ENCODE data around the gene CHST5. TPM values are rescaled to one million over a fixed set of nuclear protein-coding genes. Genes with fewer than 3 reads are reported as not detected.

The CHST5 gene
- polyA plus RNA-seq, 1 donor from 2014 or later: 2.7 TPM

DNA sequence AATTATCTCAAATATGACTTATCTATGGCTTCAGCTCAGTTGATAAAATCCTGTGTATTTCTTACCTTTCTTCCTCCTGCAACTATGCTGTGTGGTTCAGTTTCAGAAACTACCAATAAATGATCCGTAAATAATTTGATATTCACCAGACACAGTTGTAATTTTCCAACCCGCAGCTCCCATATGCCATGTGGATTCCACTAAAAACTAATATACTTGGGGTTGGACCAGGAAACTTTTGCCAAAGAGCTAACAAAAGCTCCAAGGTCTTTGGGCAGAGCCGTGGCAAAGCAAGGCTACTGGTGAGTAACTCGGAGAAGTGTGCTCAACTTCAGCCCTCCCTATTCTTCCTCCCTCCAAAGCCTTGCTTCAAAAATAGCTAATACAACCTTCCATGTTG lies 38.4 kb downstream of the CHST5 start:
- no peak overlapping the region for H3K4me2 ChIP-seq (ENCODE audit: low read length)
- no peaks in the 10 kb centered on the region for H3F3A ChIP-seq (ENCODE audit: insufficient read depth, low read length, poor library complexity, severe bottlenecking)
- H3K27ac ChIP-seq (ENCODE audit: low read length): no peak overlapping the region
- no peaks in the 10 kb centered on the region for H4K20me1 ChIP-seq (ENCODE audit: insufficient read depth)
- no peaks in the 10 kb centered on the region for H3K9me3 ChIP-seq (ENCODE audit: low read length)
- no peaks in the 10 kb centered on the region for H3K9me2 ChIP-seq (ENCODE audit: insufficient read depth, low read length)
- peaks cover 15% of the 10 kb centered on the region for H3K27me3 ChIP-seq (ENCODE audit: insufficient read depth, low read depth, low read length)
- H2AFZ ChIP-seq (ENCODE audit: low read depth, low read length): no peak overlapping the region
- no peaks in the 10 kb centered on the region for H3K36me3 ChIP-seq (ENCODE audit: insufficient read depth, low read length)
- no peaks in the 10 kb centered on the region for H3K79me2 ChIP-seq (replicated peaks; ENCODE audit: insufficient read depth, low read length)
- no peak for TF ChIP-seq TAF1 (IDR thresholded peaks at IDR 0.05; ENCODE audit: low read depth)
- no peak for TF ChIP-seq MXI1 (conservative IDR thresholded peaks at IDR 0.05; ENCODE audit: poor library complexity, severe bottlenecking)
- TF ChIP-seq EP300 (conservative IDR thresholded peaks at IDR 0.05; ENCODE audit: poor library complexity, severe bottlenecking): no peak
- no peak for TF ChIP-seq SMC3 (conservative IDR thresholded peaks at IDR 0.05; ENCODE audit: poor library complexity)
- TF ChIP-seq RAD21 (conservative IDR thresholded peaks at IDR 0.05): no peak
- TF ChIP-seq POLR2AphosphoS5 (IDR thresholded peaks at IDR 0.05): no peak
- no peak for TF ChIP-seq EZH2 (IDR thresholded peaks at IDR 0.05; ENCODE audit: borderline replicate concordance, insufficient read depth, low read length, poor library complexity, severe bottlenecking)
- TF ChIP-seq, protein P1, sequence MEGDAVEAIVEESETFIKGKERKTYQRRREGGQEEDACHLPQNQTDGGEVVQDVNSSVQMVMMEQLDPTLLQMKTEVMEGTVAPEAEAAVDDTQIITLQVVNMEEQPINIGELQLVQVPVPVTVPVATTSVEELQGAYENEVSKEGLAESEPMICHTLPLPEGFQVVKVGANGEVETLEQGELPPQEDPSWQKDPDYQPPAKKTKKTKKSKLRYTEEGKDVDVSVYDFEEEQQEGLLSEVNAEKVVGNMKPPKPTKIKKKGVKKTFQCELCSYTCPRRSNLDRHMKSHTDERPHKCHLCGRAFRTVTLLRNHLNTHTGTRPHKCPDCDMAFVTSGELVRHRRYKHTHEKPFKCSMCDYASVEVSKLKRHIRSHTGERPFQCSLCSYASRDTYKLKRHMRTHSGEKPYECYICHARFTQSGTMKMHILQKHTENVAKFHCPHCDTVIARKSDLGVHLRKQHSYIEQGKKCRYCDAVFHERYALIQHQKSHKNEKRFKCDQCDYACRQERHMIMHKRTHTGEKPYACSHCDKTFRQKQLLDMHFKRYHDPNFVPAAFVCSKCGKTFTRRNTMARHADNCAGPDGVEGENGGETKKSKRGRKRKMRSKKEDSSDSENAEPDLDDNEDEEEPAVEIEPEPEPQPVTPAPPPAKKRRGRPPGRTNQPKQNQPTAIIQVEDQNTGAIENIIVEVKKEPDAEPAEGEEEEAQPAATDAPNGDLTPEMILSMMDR (IDR thresholded peaks at IDR 0.05; ENCODE audit: poor library complexity, severe bottlenecking): no peak
- TF ChIP-seq, protein P2, sequence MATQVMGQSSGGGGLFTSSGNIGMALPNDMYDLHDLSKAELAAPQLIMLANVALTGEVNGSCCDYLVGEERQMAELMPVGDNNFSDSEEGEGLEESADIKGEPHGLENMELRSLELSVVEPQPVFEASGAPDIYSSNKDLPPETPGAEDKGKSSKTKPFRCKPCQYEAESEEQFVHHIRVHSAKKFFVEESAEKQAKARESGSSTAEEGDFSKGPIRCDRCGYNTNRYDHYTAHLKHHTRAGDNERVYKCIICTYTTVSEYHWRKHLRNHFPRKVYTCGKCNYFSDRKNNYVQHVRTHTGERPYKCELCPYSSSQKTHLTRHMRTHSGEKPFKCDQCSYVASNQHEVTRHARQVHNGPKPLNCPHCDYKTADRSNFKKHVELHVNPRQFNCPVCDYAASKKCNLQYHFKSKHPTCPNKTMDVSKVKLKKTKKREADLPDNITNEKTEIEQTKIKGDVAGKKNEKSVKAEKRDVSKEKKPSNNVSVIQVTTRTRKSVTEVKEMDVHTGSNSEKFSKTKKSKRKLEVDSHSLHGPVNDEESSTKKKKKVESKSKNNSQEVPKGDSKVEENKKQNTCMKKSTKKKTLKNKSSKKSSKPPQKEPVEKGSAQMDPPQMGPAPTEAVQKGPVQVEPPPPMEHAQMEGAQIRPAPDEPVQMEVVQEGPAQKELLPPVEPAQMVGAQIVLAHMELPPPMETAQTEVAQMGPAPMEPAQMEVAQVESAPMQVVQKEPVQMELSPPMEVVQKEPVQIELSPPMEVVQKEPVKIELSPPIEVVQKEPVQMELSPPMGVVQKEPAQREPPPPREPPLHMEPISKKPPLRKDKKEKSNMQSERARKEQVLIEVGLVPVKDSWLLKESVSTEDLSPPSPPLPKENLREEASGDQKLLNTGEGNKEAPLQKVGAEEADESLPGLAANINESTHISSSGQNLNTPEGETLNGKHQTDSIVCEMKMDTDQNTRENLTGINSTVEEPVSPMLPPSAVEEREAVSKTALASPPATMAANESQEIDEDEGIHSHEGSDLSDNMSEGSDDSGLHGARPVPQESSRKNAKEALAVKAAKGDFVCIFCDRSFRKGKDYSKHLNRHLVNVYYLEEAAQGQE (IDR thresholded peaks at IDR 0.05; ENCODE audit: borderline replicate concordance): no peak
- H3K9ac ChIP-seq (ENCODE audit: low read length): no peak overlapping the region
- H3K4me3 ChIP-seq (ENCODE audit: low read length): no peak overlapping the region

DNA sequence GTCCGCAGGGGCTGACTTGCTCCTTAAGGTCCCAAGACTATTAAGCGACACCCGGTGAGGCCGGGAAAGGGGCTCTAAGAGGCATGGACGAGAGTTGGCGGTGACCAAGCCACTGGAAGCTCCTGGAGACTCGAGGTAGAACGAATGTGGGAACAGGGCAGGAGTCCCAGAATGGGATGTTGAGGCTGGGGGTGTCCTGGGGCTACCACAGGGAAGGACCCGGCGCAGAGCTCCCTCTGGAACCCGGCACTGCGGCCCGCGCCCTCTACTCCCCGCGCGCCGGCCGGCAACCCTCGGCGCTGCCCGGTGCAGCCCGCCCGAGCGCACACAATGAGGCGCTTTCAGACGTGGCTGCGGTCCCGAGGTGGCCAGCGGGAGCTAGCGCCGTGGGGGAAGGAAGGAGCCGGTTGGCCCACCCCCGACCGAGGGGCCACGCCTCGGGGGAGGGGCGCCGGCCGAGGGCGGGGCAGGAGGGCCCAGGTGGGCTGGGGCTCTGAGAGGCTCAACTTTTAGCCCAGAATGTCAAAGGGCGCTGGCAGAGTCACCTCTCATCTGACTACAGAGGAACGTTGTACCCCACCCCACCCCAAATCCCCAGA lies 40.7 kb downstream of the CHST5 start, which contains the start of gene CHST6:
Gene CHST6 (minus strand): TSS at position 366 of the 599 bp plus-strand sequence. CDS start 15,613 bp downstream, outside the sequence.
- Histone ChIP-seq H3K9me2 (ENCODE audit: insufficient read depth, low read length) (no peaks in the 10 kb centered on the region), H3K27ac (ENCODE audit: low read length) (no peak within 1 kb of the TSS), H4K20me1 (ENCODE audit: insufficient read depth) (no peaks in the 10 kb centered on the region), H3K36me3 (ENCODE audit: insufficient read depth, low read length) (no peaks in the 10 kb centered on the region), H2AFZ (ENCODE audit: low read depth, low read length) (no peak within 1 kb of the TSS), H3K9ac (ENCODE audit: low read length) (no peak within 1 kb of the TSS), H3K4me3 (ENCODE audit: low read length) (peak within 1 kb of the TSS; percentile 50), H3K79me2 (replicated peaks; ENCODE audit: insufficient read depth, low read length) (no peaks in the 10 kb centered on the region), H3K9me3 (ENCODE audit: low read length) (no peaks in the 10 kb centered on the region), H3K27me3 (ENCODE audit: insufficient read depth, low read depth, low read length) (peaks cover 15% of the 10 kb centered on the region), H3F3A (ENCODE audit: insufficient read depth, low read length, poor library complexity, severe bottlenecking) (no peaks in the 10 kb centered on the region), H3K4me2 (ENCODE audit: low read length) (no peak within 1 kb of the TSS)
- TF ChIP-seq SMC3 (conservative IDR thresholded peaks at IDR 0.05; ENCODE audit: poor library complexity) (no peak), TAF1 (IDR thresholded peaks at IDR 0.05; ENCODE audit: low read depth) (no peak), EP300 (conservative IDR thresholded peaks at IDR 0.05; ENCODE audit: poor library complexity, severe bottlenecking) (no peak), MXI1 (conservative IDR thresholded peaks at IDR 0.05; ENCODE audit: poor library complexity, severe bottlenecking) (no peak), POLR2AphosphoS5 (IDR thresholded peaks at IDR 0.05) (no peak), RAD21 (conservative IDR thresholded peaks at IDR 0.05) (no peak), EZH2 (IDR thresholded peaks at IDR 0.05; ENCODE audit: borderline replicate concordance, insufficient read depth, low read length, poor library complexity, severe bottlenecking) (no peak)
- TF ChIP-seq, protein P2 (IDR thresholded peaks at IDR 0.05; ENCODE audit: borderline replicate concordance): no peak
- TF ChIP-seq, protein P1 (IDR thresholded peaks at IDR 0.05; ENCODE audit: poor library complexity, severe bottlenecking): no peak

Data from neural cell (in vitro differentiated cells).